Measurements from ENCODE around the gene ZWINT. TPM values are rescaled to one million over a fixed set of nuclear protein-coding genes. Genes with fewer than 3 reads are reported as not detected.

Gene ZWINT
- total and polyA plus RNA-seq, 2 of the 8 experiments (the other 6 are each of a cell fraction or from before 2014, with no cell fraction given), result 52.1 to 71.2 TPM

GRCh38 chr10:56317603-56318002, 43.5 kb downstream of the ZWINT start (continued):
- TF ChIP-seq CHD7 (IDR thresholded peaks at IDR 0.05; ENCODE audit: insufficient replicate concordance, low read length), result no peak
- TF ChIP-seq PHF8 (conservative IDR thresholded peaks at IDR 0.05; ENCODE audit: low read depth, low read length), result no peak
- no peak for TF ChIP-seq BCL11A (IDR thresholded peaks at IDR 0.05; ENCODE audit: low read depth in 2 of 2, low read length in 2 of 2)
- no peak for TF ChIP-seq CTCF (IDR thresholded peaks at IDR 0.05; ENCODE audit: control extremely low read depth in 1 of 3, insufficient read depth in 1 of 3, low read depth in 1 of 3, low read length in 3 of 3)
- TF ChIP-seq SP4 (IDR thresholded peaks at IDR 0.05; ENCODE audit: low read length), result no peak
- no peak for TF ChIP-seq JUN (IDR thresholded peaks at IDR 0.05; ENCODE audit: low read depth, low read length)
- no peak for TF ChIP-seq KDM4A (IDR thresholded peaks at IDR 0.05; ENCODE audit: low read depth, low read length, severe bottlenecking)
- TF ChIP-seq YY1 (IDR thresholded peaks at IDR 0.05; ENCODE audit: low read depth, low read length), result no peak
- TF ChIP-seq SUZ12 (IDR thresholded peaks at IDR 0.05; ENCODE audit: low read length), result no peak
